Measurements from ENCODE around the gene CORO2A. TPM values are rescaled to one million over a fixed set of nuclear protein-coding genes. Genes with fewer than 3 reads are reported as not detected.

The CORO2A gene
- total and polyA plus RNA-seq, 2 of the 8 experiments (the other 6 are each of a cell fraction or from before 2014, with no cell fraction given), result 13.7 to 27.9 TPM

DNA sequence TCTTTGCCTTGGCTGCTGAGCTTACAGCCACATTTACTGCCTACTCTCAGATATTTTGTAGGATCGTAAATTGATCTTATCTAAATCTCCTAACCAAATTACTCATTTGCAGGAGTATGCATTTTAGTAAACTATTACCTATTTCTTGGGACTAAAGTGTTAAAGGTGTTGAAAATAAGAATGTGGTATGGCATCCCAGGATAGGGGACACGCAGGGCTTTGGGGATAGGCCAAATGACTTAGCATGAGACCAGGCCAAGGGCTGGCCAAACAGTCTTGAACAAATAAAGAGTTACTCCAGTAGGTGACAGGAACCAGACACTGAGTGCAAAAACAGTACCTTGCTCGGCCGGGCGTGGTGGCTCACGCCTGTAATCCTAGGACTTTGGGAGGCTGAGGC lies 37.9 kb upstream of the CORO2A start:
- no peak overlapping the region for H4K91ac ChIP-seq (replicated peaks; ENCODE audit: insufficient read length, low read length)
- H3K18ac ChIP-seq (ENCODE audit: extremely low read depth, low read length), result no peak overlapping the region
- H3K4me3 ChIP-seq (ENCODE audit: extremely low read depth in 1 of 4, insufficient read depth in 2 of 4, low read depth in 3 of 4, low read length in 4 of 4), result no peak overlapping the region
- no peak overlapping the region for H2BK20ac ChIP-seq (ENCODE audit: low read length)
- DNase-seq (ENCODE audit: low read depth in 1 of 2, low spot score in 2 of 2) (no peak), FAIRE-seq (no peak)
- H3K79me1 ChIP-seq (ENCODE audit: low read depth, low read length), result no peaks in the 10 kb centered on the region
- no peaks in the 10 kb centered on the region for H3K27me3 ChIP-seq (replicated peaks in 1 of 4; ENCODE audit: control insufficient read depth in 3 of 4, extremely low read depth in 1 of 4, insufficient read depth in 3 of 4, low read length in 3 of 4)
- 89% methylated on average over 6 of the region's 6 CpGs; no CpG with 5 or more reads in 1 of the 2 experiments for WGBS, 2 experiments (ENCODE audit: extremely low coverage in 1 of 2, insufficient coverage in 1 of 2, insufficient read length in 1 of 2, insufficient replicate concordance in 2 of 2, low coverage in 1 of 2, low lambda C conversion rate in 2 of 2, missing lambda C conversion rate in 1 of 2)
- no peaks in the 10 kb centered on the region for H3K79me2 ChIP-seq (ENCODE audit: control insufficient read depth in 1 of 2, insufficient read depth in 2 of 2, low read length in 2 of 2)
- no peaks in the 10 kb centered on the region for H3K4me1 ChIP-seq (replicated peaks in 1 of 4; ENCODE audit: control insufficient read depth in 3 of 4, insufficient read depth in 4 of 4, low read length in 3 of 4)
- H3K36me3 ChIP-seq (ENCODE audit: control insufficient read depth in 2 of 4, insufficient read depth in 4 of 4, low read length in 3 of 4), result peaks cover 2 to 19% (median 3%) of the 10 kb centered on the region in 4 experiments; a peak in 4 of 8 replicates
- H2AK5ac ChIP-seq (ENCODE audit: low read depth, low read length), result no peak overlapping the region
- H2BK12ac ChIP-seq (ENCODE audit: low read depth, low read length), result no peak overlapping the region
- H2BK5ac ChIP-seq (ENCODE audit: low read depth, low read length), result no peak overlapping the region
- H3K9ac ChIP-seq (replicated peaks in 1 of 4; ENCODE audit: extremely low read depth in 1 of 4, low read depth in 3 of 4, low read length in 3 of 4), result no peak overlapping the region
- H2BK15ac ChIP-seq (ENCODE audit: low read length), result no peak overlapping the region
- no peaks in the 10 kb centered on the region for H3K9me3 ChIP-seq (ENCODE audit: insufficient read depth in 2 of 2, low read depth in 1 of 2, low read length in 1 of 2)
- H3K56ac ChIP-seq (replicated peaks; ENCODE audit: insufficient read length, low read depth, low read length), result no peak overlapping the region
- H4K20me1 ChIP-seq (replicated peaks in 1 of 2; ENCODE audit: control insufficient read depth in 1 of 2, insufficient read depth in 2 of 2, low read length in 2 of 2), result no peaks in the 10 kb centered on the region
- H3K23me2 ChIP-seq (ENCODE audit: low read depth, low read length), result no peaks in the 10 kb centered on the region
- H2AFZ ChIP-seq (ENCODE audit: low read length), result no peak overlapping the region
- POLR2A ChIA-PET (ENCODE audit: partially characterized antibody), result interaction anchor here (1.1 to 1.7 kb wide), 6 partner anchors 10 to 20 kb away, joined by 3 to 6 read pairs (median 5); no protein-coding TSS in a partner anchor
- no peak overlapping the region for H2BK120ac ChIP-seq (replicated peaks; ENCODE audit: low read depth, low read length)
- H4K5ac ChIP-seq (ENCODE audit: insufficient read length, low read depth, low read length), result no peak overlapping the region
- CTCF ChIA-PET (ENCODE audit: partially characterized antibody), result interaction anchor here (1.0 to 3.5 kb wide), 8 partner anchors 9 to 112 kb away, joined by 3 to 18 read pairs (median 5); partner anchors contain the start of gene TRIM14
- no peak overlapping the region for H3K4ac ChIP-seq (replicated peaks; ENCODE audit: insufficient read length, low read depth, low read length)
- H3K23ac ChIP-seq (ENCODE audit: insufficient read length), result no peak overlapping the region
- TF ChIP-seq TCF12 (IDR thresholded peaks at IDR 0.05; ENCODE audit: low read depth, low read length) (no peak), GTF2F1 (IDR thresholded peaks at IDR 0.05; ENCODE audit: borderline replicate concordance, low read depth, low read length) (no peak), POU5F1 (IDR thresholded peaks at IDR 0.05; ENCODE audit: low read depth, low read length) (no peak), KDM4A (IDR thresholded peaks at IDR 0.05; ENCODE audit: low read depth, low read length, severe bottlenecking) (no peak), BCL11A (IDR thresholded peaks at IDR 0.05; ENCODE audit: low read depth in 2 of 2, low read length in 2 of 2) (no peak), FOSL1 (IDR thresholded peaks at IDR 0.05; ENCODE audit: insufficient read depth, low read depth, low read length) (no peak), RAD21 (IDR thresholded peaks at IDR 0.05 in 1 of 2, conservative IDR thresholded peaks at IDR 0.05 in 1 of 2; ENCODE audit: low read depth in 2 of 2, low read length in 2 of 2) (no peak), POLR2A (IDR thresholded peaks at IDR 0.05; ENCODE audit: control extremely low read depth in 1 of 2, low read depth in 2 of 2, low read length in 2 of 2) (no peak), MAFK (IDR thresholded peaks at IDR 0.05; ENCODE audit: low read depth, low read length) (no peak), TAF7 (optimal IDR thresholded peaks at IDR 0.05; ENCODE audit: borderline replicate concordance, low read depth, low read length) (no peak), TBP (IDR thresholded peaks at IDR 0.05; ENCODE audit: low read depth, low read length) (no peak), KDM1A (IDR thresholded peaks at IDR 0.05; ENCODE audit: borderline replicate concordance, low read length) (no peak)
- TF ChIP-seq, protein P1, sequence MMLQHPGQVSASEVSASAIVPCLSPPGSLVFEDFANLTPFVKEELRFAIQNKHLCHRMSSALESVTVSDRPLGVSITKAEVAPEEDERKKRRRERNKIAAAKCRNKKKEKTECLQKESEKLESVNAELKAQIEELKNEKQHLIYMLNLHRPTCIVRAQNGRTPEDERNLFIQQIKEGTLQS (IDR thresholded peaks at IDR 0.05; ENCODE audit: insufficient read depth, low read depth, low read length), result no peak
- no peak overlapping the region for H4K8ac ChIP-seq (ENCODE audit: extremely low read depth, insufficient read depth, low read length)
- no peak overlapping the region for H3K14ac ChIP-seq (ENCODE audit: insufficient read length)
- H3K4me2 ChIP-seq (ENCODE audit: insufficient read depth in 1 of 2, low read depth in 2 of 2, low read length in 2 of 2), result no peak overlapping the region
- H3K27ac ChIP-seq (ENCODE audit: low read depth, low read length), result no peak overlapping the region
